Fibroblast of skin of left quadriceps (primary cell): ENCODE data around the gene RHBDD3.

Experiments
- DNase-seq, 2 experiments: peaks; one replicate each; pipeline ENCODE4 v3.0.0-alpha.2; 2013; ENCODE audit warnings: low read depth in 2 of 2

The RHBDD3 gene

GRCh38 chr22:29269731-29270474, 2.1 kb upstream of the RHBDD3 start:
- DNase-seq, result no peak

- DNase-seq, result no peak
Observed at GRCh38 chr22:29269230-29269604, 1.4 kb upstream of the RHBDD3 start.

DNA sequence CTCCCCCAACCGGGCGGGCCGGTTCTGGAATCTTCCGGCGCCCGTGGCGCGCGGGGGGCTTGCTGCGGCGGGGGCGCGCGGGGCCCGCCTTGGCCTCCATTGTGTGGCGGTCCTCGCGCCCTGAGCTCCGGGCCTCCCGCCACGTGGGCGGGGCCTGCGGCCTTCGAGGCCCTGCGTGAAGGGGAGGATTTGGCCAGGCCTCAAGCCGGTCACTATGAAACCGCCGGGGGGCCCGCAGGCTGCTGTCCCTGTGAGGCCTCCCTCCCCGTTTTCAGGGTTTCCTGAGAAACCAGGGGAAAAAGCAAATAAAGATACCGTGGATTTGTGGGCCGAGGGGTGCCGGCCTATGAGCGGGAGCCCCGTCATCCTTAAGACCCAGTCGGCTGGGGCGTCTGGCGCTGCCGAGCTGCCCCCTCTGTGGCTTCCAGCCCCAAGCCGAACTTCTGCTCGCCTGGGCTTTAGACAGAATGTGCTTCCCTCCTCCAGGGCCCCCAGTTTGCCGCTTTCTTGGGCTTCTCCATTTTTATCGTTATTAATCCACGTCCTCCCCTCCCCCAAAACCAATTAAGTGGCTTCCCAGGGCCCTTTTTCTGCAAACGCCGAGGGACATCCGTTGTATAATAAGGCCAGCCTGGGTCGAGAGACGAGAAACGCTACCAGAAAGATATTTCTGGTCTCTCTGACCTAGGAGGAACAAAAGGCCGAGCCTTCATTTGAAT, 889 bp upstream of the RHBDD3 start:
- peak in 1 of 2 experiments; percentile 38 for DNase-seq

GRCh38 chr22:29267462-29267857, 321 bp downstream of the RHBDD3 start:
- DNase-seq, result no peak

DNA sequence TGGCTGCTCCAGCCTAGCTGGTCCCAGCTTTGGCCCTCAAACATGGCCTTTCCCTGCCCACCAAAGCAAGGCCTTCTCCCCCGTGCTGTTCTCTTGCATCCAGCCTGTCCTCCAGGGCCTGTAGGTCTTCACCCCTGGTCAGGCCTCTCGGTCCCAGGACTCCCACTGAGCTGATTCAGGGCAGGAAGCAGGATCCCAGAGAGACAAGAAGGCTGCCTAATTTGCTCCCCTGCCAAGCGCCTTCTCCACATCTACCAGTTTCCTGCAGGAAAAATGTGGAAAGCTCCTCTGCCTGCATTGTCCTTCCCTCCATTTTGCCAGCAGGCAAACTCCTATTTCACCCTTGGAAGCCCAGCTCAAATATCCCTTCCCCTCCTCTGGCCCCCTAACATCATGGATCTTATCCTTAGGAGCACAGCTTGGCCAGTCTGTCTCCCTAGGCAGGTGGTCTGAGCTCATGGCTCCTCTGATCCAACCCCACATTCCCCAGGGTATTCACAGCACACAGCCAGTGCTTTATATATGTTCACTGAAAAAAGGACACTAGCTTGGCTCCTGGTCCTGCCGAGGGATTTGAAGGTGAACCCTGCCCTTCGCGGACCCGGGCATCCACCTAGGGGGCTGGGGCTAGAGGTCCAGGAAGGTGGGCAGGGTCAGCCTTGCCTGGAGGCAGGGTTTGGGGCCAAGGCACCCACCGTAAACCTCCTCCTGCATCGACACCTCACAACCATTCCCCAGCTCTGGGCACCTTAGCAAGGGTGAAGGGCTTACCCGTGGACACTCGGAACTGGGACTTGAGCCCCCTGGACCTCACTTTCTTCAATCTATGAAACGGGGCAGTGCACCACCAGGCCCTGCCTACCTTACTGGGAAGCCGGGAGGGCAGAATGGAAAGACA, 968 bp downstream of the RHBDD3 start:
- DNase-seq, result no peak

DNA sequence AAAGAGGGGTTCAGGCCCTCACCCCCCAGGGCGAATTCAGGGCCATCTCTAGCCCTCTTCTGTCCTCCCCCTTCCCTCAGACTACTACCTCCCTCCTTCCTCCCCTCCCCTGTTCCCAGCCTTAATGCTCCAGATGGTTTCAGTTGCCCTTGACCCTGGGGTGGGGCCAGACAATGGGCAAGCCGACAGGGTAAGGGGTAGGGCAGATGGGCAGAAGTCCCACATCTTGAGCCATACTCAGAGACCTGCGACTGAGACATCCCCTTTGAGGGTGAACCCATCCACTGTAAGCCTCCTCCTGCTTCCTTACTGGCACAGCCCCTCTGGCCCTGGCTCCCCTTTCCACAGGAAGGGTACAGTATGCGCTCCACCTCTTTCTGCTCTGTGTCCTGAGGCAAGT, 1.9 kb downstream of the RHBDD3 start:
- no peak for DNase-seq

DNA sequence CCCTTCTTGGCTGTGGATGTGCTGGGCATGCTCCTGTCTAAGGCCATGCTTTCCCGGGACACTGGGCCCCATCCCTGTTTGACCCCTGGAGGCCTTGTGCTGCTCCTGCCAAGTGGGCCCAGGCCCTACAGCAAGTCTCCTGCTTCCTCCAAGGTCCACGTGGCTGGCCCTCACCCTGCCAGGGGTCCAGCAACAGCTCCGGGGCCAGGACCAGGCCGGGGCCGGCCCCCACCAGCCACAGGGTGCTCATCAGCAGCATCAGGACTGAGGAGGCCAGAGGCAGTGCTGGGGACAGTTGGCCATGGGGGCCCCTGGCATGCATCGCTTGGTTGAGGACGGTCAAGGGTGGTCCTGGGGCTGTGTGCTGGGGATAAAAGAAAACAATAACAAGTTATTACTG, 2.5 kb downstream of the RHBDD3 start:
- DNase-seq, result no peak

- no peak for DNase-seq
Observed at GRCh38 chr22:29263791-29264276, 3.9 kb downstream of the RHBDD3 start.

DNA sequence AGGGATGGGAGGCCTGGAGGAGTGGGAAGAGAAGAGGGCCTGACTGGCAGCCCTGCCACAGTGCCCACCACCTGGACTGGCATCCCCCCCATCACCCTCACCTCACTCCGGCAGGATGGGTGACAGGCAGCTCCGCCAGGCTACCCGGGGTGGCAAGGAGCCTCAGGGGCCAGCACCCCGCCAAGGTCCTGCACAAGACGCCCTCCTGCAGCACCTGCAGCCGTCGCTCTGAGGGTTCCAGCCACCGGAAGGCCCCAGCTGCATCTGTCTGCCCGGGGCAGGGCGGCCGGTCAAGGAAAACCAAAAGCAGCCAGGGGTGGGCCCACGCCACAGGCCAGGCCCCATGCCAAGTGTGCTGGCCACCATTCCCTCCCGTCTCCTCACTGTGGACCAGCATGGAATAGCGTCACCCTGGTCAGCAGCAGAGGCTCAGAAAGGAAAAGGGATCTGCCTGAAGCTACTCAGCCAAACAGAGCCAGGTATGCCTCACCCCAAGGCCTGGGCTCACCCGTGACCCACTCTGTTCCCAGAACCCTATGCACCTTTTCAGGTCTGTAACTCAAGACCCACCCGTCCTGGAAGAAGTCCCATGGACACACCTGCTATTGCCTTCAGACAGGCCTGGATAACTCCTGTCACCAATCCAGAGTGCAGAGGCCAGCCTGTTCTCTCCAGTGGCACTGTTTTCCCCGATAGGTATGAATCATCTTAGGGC, 7.0 kb downstream of the RHBDD3 start:
- no peak for DNase-seq

DNA sequence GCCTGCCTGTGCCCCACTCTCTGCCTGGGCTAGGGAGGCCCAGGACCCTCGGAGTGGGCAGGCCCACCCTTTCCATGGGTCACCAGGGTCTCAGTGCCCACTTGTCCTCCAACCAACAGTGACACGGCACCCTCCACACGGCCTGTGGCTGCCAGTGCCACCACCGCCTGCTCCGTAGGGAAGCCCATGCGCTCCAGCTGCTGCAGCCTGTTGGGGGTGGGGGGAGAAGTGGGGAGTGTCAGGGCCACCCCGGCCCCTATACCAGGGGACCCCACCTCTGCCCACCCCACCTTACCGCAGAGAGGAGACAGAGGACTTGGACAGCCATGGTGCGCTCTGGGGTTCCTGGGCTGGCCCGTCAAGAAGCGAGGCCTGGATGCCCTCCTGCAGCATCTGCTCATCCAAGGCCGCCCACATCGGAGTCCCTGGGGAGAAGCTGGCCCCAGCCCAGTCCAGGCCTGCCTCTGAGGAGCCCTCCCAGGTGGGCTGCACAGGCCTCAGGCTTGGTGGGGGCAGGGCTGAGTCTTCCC, 7.7 kb downstream of the RHBDD3 start:
- DNase-seq, result no peak

DNA sequence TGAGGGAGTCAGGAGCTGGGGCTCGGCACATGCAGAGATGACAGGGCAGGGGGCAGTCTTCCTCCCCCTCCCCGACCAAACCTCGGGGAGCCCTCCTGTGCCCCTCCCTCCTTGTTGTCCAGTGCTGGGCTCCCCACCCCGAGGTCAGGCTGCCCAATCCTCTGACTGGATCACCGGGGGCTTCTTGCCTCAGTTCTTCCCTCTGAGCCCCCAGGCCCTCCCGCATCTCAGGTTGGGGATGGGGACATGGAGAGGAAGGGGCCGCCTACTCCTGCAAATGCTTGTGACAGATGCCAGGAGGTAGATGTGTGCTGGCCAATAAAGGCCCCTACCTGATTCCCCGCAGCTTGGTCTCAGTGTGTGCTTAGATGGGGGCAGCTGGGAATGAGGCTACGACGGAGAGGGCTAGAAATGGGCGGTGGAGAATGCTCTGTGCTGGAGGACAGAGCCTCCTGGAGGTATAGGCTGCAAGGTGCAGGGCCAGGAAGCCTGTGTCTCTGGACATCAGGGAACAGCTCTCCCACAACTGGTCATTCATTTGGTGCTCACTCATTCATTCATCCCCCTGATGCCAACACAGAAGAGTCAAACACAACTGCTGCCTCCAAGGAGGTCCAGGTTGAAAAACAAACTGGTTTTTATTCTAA, 8.4 kb downstream of the RHBDD3 start:
- no peak for DNase-seq

GRCh38 chr22:29258407-29259252, 9.2 kb downstream of the RHBDD3 start:
- DNase-seq, result no peak

DNA sequence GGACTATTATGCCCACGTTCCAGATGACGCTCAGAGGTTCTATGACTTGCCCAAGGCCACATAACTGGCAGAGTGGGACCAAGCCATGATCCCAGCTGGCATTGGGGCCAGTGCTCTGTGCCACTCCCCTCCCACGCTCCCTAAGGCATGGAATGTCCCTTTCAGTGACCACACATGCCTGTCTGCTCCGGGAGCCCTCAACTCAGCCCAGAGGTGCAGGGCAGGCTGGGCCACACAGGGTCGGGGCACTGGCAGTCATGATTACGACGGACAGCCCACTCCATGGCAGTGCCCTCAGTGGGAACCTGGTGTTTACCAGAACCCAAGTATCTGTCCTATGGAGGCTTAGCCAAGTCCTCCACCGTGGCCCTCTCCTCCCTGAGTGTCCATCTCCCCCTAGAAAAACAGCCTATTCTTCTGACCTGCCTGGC, 10.0 kb downstream of the RHBDD3 start:
- no peak for DNase-seq

GRCh38 chr22:29256606-29257325, 11.0 kb downstream of the RHBDD3 start:
- no peak for DNase-seq

DNA sequence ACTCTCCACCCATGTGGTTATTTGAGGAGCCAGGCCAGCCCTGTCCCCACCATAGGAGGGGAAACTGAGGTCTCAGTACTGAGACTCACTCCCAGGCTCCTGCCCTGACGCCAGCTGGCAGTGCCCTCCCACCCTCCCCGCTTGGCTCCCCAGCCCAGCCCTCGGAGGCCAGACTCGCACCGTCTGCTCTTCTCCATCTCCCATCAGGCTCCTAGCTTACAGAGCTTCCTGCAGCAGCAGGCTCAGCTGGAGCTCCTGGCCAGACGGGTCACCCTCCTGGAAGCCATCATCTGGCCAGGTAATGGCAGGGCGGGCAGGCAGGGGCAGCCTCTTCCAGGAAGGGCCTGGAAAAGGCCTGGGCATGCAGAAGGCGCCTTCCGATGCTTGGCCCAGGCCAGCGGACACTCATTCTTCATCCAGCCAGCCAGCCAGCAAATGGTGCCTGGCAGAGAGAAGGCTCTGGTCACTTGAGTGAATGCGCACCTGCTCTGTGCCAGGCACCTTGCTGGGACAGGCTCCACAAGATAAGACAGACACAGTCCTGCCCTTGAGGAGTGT, 12.6 kb downstream of the RHBDD3 start:
- DNase-seq, result no peak

DNA sequence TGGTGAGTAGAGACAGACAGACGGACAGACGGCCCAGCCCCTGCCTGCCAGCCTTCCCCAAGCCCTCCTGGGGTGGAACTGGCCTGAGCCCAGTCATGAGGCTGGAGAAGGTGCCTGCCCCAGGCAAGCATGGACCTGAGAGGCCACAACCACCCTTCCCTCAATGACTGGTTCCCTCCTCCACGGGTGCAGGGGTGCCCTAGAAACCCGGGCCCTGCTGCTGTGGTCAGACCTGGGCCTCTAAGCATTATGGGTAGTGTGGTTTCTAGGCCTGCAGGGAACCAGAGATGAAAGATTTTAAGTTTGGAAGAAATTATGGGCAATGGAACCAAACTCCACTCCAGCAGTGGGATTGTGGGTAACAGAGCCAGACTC, 13.5 kb downstream of the RHBDD3 start:
- DNase-seq, result no peak

- DNase-seq, result no peak
Observed at GRCh38 chr22:29253561-29254285, 14.1 kb downstream of the RHBDD3 start.
